Effector CD8-positive, alpha-beta T cell (primary cell): ENCODE results near the gene SLC26A3.

Experiments
- DNase-seq: peaks from one replicate; lab custom pipeline; 2025; lab: John Stamatoyannopoulos, UW

Gene SLC26A3

DNA sequence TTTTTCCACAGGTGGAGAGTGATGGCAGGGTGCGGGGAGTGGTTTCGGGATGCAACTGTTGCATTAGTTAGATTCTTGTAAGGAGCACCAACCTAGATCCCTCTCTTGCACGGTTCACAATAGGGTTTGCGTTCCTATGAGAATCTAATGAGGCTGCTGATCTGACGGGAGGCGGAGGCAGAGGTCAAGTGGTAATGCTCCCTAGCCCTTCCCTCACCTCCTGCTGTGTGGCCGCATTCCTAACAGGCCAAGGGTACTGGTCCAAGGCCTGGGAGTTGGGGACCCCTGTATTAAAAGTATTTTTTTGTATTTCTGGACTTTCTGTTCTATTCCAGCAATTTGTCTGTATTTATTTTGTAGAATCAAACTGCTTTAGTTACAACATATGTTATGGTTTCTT is 51.9 kb downstream of the SLC26A3 start:
- DNase-seq: no peak

DNA sequence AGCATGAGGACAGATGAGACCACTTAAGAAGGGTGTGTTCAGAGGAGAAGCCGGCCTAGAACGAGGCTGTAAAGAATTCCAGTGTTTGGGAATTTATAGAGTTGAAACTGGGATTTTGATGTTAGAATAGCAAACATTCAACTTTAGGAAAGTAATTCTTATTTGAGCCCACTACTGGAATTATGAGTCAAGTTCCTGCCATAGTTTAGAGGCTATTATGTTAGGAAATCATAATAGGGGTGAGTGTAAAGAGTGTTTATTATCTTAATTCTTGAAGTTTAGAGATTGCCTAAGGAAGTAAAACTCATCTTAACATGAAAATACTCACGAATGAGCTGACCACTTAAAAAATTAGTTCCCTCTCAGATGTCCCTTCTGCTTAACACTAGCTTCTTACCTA is 57.0 kb downstream of the SLC26A3 start:
- DNase-seq: no peak

DNA sequence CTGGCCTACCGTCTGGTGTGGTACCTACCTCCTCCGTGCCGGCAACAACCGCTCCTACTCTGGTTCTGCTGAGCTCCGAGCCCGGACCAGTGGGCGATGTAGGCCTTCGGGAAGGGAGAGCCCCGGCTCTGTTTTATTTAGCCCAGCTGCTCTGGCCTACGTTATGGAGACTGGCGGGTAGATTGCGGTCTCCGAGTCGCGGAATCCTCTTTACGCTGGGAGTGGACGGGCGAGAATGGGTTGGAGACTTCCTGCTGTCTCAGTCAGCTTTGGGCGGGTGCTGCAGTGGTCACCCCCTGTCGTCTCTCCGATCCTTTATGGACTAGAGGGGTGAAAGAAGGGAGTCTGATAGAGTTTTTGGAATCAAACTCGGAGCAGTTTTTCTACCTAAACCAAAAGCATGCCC is 58.7 kb downstream of the SLC26A3 start:
- DNase-seq: no peak

DNA sequence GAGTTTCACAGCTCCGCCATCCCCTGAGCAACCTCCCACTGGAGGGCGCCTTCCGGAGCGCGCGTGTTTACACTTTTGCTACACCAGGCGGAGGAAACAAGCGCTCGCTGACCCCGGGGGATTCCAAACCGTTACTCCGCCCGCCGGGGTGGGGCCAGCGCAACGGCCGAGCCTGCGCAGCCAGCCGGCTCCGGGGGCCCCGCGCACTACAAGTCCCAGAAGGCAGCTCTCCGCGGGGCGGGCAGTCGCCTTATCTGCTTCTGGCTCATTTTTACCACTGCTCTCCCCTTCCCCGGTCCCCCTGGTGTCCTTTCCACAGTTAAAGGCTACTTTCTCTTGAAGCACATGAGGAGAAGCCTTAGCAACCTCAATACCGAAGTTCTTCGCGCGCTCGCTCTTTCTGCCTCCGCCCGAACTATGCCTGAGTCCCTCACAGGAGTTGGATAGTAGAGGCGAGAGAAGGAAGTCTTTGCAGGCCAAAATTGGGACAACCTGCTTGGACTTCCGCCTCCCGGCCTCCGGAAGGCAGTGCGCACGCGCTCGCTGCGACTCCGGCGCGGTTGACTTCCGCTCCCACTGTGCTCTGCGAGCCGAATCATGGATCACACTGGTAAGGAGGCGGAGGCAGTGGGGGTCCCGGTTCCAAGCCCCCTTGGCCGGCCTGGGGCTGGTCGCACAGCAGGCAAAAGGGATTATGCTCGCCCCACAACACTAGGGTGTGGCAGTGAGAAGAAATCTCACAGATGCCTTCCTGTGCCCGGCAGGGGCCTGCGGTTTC is 59.3 kb downstream of the SLC26A3 start, which contains the start of gene CBLL1:
Gene CBLL1 (plus strand): TSS at position 576 of the 778 bp plus-strand sequence. CDS start 22 bp downstream, at position 598.
- DNase-seq: peak; percentile 93

DNA sequence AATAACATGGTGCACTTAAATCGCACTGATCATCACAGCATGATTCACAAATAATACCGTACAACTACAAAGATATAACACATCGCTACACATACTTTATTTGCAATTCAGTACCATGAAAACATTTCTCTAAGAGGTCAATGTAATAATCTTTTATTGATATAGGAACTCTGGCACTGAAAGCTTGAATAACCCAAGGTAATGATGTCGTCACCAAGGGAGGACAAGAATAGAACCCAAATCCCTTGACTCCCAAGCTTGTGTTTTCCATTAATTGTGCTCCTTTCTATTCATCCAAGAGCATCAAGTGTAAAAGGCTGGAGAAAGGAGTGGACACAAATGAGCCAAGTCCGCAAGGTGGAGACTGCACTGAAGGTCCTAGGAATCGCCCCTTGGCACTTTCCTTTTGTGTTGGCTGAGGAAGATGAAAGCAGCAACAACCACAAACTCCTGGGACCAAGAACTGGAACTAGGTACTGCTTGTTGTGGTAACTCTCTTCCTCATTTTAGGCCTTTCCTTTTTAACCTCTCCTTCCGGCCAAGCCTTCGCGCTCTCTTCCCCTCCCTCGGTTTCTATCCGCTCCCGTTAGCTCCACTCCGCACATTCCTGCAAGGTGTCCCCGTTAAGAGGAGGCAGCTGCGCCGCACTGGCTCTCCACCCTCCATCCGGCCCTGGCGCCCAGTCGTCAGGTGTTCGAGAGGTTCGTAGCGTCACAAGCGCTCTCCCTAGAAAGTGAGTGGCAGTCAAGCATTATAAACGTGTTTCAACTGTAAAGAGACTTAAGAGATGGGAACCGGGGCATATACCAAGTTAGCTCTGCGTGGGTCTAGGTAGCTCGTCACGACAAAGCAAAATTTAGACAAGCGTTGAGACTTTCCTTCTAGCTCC is 60.1 kb downstream of the SLC26A3 start:
- peak; percentile 58 for DNase-seq

DNA sequence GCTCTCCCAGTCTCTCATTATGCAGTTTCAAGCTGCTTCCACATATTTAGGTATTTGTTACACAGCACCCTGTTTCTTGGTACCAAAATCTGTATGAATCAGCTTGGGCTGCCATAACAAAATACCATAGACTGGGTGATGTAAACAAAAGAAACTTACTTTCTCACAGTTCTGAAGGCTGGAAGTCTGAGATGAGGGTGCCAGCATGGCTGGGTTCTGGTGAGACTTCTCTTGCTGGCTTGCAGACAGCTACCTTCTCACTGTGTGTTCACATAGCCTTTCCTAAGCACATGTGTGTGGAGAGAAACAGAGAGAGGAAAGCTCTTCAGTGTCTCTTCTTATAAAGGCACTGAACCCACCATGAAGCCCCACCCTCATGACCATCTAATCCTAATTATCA is 74.7 kb downstream of the SLC26A3 start:
- DNase-seq: no peak

DNA sequence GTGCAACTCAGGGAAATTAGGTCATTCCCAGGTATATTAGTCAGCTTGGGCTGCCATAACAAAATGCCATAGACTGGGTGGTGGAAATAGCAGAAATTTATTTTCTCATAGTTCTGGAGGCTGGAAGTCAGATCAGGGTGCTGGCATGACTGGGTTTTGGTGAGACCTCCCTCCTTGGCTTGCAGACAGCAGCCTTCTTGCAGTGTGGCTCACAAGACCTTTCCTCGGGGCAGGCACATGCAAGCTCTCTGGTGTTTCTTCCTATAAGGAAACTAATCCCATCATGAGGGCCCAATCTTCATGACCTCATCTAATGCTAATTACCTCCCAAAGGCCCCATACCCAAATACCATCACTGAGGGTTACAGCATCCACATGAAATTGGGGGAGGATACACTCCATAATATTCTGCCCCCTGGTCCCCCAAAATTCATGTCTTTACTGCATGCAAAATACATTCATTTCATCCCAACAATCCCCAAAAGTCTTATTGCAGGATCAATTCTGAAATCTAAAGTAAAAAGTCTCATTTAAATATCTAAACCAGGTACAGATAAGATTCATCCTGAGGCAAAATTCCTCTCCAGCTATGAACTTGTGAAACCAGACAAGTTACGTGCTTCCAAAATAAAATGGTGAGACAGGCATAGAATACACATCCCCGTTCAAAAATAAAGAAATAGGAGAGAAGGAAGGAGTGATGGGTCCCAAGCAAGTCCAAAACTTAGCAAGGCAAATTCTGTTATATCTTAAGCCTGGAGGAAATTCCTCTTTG is 76.5 kb downstream of the SLC26A3 start:
- no peak for DNase-seq

DNA sequence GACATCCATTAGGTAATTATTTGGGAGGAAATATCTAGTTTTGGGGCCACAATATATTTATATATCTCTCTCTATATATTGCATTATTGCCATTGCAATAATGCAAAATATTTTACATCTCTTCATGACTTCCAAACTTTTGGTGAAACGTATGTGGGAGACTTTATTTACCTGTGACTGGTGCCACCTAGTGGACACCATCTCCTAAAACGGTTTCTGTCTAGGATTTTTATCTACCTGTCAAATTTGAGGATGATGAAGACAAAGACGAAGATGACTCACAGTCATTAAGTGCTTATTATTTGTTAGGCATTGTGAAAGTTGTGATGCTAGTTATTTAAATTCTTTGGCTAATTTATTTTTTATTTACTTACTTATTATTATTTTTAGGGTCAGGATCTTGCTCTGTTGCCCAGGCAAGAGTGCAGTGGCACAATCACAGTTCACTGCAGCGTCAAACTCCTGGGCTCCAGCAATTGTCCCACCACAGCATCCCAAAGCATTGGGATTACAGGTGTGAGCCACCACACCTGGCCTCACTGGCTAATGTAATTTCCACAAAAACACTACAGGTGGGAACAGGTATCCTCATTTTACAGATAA is 77.8 kb downstream of the SLC26A3 start:
- peak; percentile 2 for DNase-seq

DNA sequence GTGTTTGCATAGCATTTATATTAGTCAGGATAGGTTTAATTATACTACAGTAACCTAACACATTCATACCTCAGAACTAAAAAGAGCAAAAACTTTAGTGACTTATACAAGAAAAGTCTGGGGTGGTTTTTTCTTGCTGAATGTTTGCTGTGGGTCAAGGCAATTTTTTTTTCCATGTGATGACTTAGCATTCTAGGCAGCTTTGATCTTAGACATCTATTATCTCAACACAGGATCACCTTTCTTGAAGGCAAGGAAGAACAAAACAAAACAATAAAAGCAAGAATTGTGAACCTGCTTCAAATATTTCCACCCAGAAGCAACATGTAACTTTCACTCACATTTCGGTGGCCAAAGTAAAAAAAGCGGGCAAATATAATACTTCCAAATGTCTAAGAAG is 79.8 kb downstream of the SLC26A3 start:
- no peak for DNase-seq

DNA sequence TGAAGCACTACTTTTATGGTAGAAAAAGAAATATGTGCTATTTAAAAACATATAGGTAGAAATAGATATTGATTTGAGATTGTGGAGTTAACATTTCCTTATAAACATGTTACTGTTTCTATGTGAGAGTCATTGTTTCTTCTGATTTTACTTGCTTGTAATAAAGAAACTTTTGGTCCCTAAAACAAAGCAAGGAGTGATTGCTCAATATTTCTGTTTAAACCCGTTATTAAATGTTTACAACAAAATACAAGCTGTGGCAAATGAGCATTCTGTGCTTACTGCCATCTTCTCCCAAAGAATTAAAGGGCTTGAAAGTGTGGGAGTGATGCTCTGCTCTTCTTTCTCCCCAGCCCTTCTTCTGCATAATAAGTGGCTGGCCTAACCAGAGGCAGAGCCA is 81.7 kb downstream of the SLC26A3 start:
- DNase-seq: no peak

DNA sequence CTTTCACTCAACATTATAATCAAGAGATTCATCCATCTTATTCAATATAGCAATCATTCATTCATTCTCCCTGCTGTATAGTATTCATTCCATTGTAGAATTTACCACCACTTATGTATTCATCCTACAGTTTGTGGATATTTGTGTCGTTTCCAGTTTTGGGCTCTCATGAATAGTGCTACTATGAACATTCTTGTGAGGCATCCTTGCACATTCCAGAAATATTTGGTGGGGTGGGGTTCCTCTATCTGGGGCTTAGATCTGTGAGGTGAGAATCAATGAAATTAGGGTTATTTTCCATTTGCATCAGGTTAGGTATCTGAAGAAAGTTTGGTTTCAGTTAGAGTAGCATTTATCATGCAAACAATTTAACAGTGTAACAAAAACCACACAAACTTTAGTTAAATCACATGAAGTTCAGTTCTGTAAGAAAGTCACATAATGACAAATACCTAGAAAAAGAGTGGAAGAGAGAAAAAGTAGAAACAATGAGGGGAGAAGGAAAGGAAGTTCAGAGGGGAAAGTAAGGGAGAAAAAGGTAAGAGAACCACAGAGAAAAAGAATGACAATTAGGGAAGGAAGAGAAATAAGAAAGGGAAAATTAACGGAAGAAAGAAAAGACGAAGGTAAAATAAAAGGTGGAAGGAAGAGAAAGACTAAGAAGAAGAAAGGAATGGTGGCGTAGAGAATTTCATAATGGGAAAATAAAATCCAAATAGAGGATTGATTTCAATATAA is 84.4 kb downstream of the SLC26A3 start:
- no peak for DNase-seq

DNA sequence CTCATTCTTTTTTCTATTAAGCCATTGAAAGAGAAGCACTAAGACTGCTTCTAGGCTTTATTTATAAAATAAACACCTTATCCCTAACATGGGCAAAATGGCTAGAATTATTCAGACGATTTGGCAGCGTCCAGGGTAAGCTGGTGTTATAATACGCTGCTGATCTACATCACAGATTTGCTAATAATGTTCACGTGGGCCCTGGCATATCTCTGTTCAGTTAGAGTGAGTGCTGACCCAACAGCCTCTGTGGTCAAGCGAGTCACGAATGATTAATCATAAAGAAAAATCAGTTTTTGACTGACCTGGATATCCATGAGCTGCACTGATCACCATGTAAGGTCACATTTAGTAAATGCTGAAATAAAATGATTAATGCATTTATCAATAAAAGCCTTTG is 87.5 kb downstream of the SLC26A3 start:
- DNase-seq: no peak
